GM23248 (cell line): ENCODE measurements around the gene EXOC6.

Experiments
- EZH2 ChIP-seq: fragments of 200-600 bp; sonication (generic); IDR thresholded peaks from 2 replicates; pipeline ENCODE4 v1.6.1; 2018; ENCODE audit warnings: antibody characterized with exemption, mild to moderate bottlenecking; ENCODE audit not compliant: insufficient read depth, poor library complexity, severe bottlenecking
- EZH2phosphoT487 ChIP-seq: fragments of 200-600 bp; sonication (generic); IDR thresholded peaks from 2 replicates; pipeline ENCODE4 v1.6.1; 2018; ENCODE audit warnings: antibody characterized with exemption, moderate library complexity, mild to moderate bottlenecking, low read depth; ENCODE audit not compliant: insufficient read depth

- TF ChIP-seq EZH2 (no peak), EZH2phosphoT487 (no peak)
Measured at GRCh38 chr10:92993699-92994272, 145.5 kb downstream of the EXOC6 start.
